ENCODE measurements around the gene ACYP1. TPM values are rescaled to one million over a fixed set of nuclear protein-coding genes. Genes with fewer than 3 reads are reported as not detected.

ACYP1 gene
- total and polyA plus RNA-seq, 9 of the 15 experiments (the other 6 are each of a cell fraction or from before 2014, with no cell fraction given) = 19.9 to 113 (median 52.3) TPM

DNA sequence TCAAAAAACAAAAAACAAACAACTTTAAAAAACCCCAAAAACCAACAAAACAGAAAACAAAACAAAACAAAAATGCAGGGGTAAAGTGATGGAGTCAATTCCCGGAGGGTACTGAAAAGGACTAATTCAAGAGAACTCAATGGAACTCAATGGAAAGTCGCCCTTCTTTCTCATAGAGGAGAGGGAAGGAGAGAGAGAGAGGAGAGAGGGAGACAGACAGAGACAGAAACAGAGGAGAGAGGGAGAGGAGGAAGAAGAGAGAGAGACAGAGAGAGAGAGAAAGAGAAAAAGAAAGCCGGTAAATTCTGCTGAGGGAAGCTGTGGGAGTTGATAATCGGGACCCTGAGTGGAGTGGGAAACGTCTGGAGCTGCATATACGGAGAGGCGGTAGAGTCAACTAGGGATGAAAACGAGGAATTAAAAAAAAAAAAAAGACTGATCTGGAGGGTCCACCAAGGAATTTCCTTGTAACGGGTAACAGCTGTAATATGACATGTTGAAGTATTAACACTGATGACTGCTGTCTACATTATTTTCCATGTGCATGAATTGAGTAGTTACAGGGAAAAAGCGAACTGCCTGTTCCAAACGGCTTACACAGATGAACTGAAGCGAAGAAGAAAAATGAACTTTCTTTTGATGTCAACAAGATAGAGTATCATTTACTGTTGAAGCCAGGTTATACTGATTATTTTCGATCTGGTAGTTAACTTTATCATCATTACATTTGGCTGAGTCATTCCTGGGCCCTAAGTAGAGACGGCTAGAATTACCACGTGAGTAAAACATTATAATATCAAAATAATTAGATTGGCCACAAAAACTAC is 4.7 kb upstream of the ACYP1 start (continued):
- TF ChIP-seq, protein P1, sequence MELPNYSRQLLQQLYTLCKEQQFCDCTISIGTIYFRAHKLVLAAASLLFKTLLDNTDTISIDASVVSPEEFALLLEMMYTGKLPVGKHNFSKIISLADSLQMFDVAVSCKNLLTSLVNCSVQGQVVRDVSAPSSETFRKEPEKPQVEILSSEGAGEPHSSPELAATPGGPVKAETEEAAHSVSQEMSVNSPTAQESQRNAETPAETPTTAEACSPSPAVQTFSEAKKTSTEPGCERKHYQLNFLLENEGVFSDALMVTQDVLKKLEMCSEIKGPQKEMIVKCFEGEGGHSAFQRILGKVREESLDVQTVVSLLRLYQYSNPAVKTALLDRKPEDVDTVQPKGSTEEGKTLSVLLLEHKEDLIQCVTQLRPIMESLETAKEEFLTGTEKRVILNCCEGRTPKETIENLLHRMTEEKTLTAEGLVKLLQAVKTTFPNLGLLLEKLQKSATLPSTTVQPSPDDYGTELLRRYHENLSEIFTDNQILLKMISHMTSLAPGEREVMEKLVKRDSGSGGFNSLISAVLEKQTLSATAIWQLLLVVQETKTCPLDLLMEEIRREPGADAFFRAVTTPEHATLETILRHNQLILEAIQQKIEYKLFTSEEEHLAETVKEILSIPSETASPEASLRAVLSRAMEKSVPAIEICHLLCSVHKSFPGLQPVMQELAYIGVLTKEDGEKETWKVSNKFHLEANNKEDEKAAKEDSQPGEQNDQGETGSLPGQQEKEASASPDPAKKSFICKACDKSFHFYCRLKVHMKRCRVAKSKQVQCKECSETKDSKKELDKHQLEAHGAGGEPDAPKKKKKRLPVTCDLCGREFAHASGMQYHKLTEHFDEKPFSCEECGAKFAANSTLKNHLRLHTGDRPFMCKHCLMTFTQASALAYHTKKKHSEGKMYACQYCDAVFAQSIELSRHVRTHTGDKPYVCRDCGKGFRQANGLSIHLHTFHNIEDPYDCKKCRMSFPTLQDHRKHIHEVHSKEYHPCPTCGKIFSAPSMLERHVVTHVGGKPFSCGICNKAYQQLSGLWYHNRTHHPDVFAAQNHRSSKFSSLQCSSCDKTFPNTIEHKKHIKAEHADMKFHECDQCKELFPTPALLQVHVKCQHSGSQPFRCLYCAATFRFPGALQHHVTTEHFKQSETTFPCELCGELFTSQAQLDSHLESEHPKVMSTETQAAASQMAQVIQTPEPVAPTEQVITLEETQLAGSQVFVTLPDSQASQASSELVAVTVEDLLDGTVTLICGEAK (IDR thresholded peaks at IDR 0.05) = 0 out of 2 replicates have a peak, but pooled peaks have one; percentile 43
- TF ChIP-seq, protein P1 (CRISPR knock-in tag; IDR thresholded peaks at IDR 0.05) = no peak
- no peak for TF ChIP-seq ARHGAP35 (IDR thresholded peaks at IDR 0.05; ENCODE audit: partially characterized antibody)
- no peak for TF ChIP-seq RBM17 (IDR thresholded peaks at IDR 0.05; ENCODE audit: borderline replicate concordance, low read depth, low read length)
- TF ChIP-seq MEIS2 (IDR thresholded peaks at IDR 0.05; ENCODE audit: partially characterized antibody) = peak; percentile 10
- TF ChIP-seq, protein P2, sequence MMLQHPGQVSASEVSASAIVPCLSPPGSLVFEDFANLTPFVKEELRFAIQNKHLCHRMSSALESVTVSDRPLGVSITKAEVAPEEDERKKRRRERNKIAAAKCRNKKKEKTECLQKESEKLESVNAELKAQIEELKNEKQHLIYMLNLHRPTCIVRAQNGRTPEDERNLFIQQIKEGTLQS (IDR thresholded peaks at IDR 0.05) = peak; percentile 52; the same call in 1 of the 2 replicates
- TF ChIP-seq, protein P2 (CRISPR knock-in tag; conservative IDR thresholded peaks at IDR 0.05) = no peak
- no peak for TF ChIP-seq RBM34 (IDR thresholded peaks at IDR 0.05; ENCODE audit: borderline replicate concordance, insufficient read depth, low read length)
- TF ChIP-seq SRSF3 (IDR thresholded peaks at IDR 0.05; ENCODE audit: insufficient read depth, low read length) = no peak
- no peak for TF ChIP-seq LCOR (CRISPR knock-in tag; IDR thresholded peaks at IDR 0.05)
- TF ChIP-seq RFX7 (CRISPR knock-in tag; IDR thresholded peaks at IDR 0.05) = no peak
- TF ChIP-seq RCOR1 (IDR thresholded peaks at IDR 0.05; ENCODE audit: borderline replicate concordance in 1 of 2, low read depth in 2 of 2, low read length in 2 of 2) = no peak
- no peak for TF ChIP-seq CBFA2T2 (conservative IDR thresholded peaks at IDR 0.05)
- no peak for TF ChIP-seq SIRT6 (IDR thresholded peaks at IDR 0.05; ENCODE audit: low read depth, low read length)
- no peak for TF ChIP-seq GTF2A2 (tag; IDR thresholded peaks at IDR 0.05)
- no peak for TF ChIP-seq XRCC5 (IDR thresholded peaks at IDR 0.05; ENCODE audit: low read depth, low read length)
- TF ChIP-seq PHB (CRISPR knock-in tag; IDR thresholded peaks at IDR 0.05) = no peak
- TF ChIP-seq SAP30 (IDR thresholded peaks at IDR 0.05; ENCODE audit: borderline replicate concordance, insufficient read depth, low read depth, low read length, poor library complexity, severe bottlenecking) = no peak
- no peak for TF ChIP-seq TAF7 (tag; IDR thresholded peaks at IDR 0.05)
